ENCODE results near the gene DPP10. TPM values are rescaled to one million over a fixed set of nuclear protein-coding genes. Genes with fewer than 3 reads are reported as not detected.
"Not testable (repeated sequence)": the region's sequence is repeated elsewhere in the genome, so short reads cannot be mapped to it uniquely, and the experiment has no call there.

DPP10 gene
- total and polyA plus RNA-seq, 4 experiments from 2014 or later, result not detected

- CTCF ChIA-PET (ENCODE audit: partially characterized antibody), result no interaction called here
- POLR2A ChIA-PET (ENCODE audit: partially characterized antibody), result no interaction called here
- no peaks in the 10 kb centered on the region for H3K4me1 Mint-ChIP-seq
- H3K27me3 Mint-ChIP-seq, result no peaks in the 10 kb centered on the region
- no peaks in the 10 kb centered on the region for H3K4me1 ChIP-seq (ENCODE audit: insufficient read depth, low read length)
- no peak overlapping the region for H3K27ac ChIP-seq (ENCODE audit: low read depth, low read length)
- H3K27me3 ChIP-seq (ENCODE audit: insufficient read depth, low read length), result no peaks in the 10 kb centered on the region
- no peak for DNase-seq
- intact Hi-C loops (cut with micrococcal nuclease), result no loop called here
- H3K27ac Mint-ChIP-seq, result no peak overlapping the region
- peaks cover 2 to 28% (median 13%) of the 10 kb centered on the region in 8 donors for H3K9me3 Mint-ChIP-seq
- H3K4me3 ChIP-seq (ENCODE audit: low read length in 2 of 2), result no peak overlapping the region
- H3K36me3 ChIP-seq (ENCODE audit: insufficient read depth, low read length), result no peaks in the 10 kb centered on the region
- H3K36me3 Mint-ChIP-seq, result no peaks in the 10 kb centered on the region
- no peaks in the 10 kb centered on the region for H3K9me3 ChIP-seq (ENCODE audit: control insufficient read depth in 1 of 2, low read length in 2 of 2)
- no peak overlapping the region for H3K4me3 Mint-ChIP-seq
Observed at GRCh38 chr2:115422004-115422634, 979.7 kb downstream of the DPP10 start.

- DNase-seq, result no peak
- CTCF ChIA-PET (ENCODE audit: partially characterized antibody), result no interaction called here
- no peak overlapping the region for H3K27ac ChIP-seq (ENCODE audit: low read depth, low read length)
- no peak overlapping the region for H3K4me3 ChIP-seq (ENCODE audit: low read length in 2 of 2)
- H3K4me1 ChIP-seq (ENCODE audit: insufficient read depth, low read length), result no peaks in the 10 kb centered on the region
- no peaks in the 10 kb centered on the region for H3K9me3 ChIP-seq (ENCODE audit: control insufficient read depth in 1 of 2, low read length in 2 of 2)
- no peaks in the 10 kb centered on the region for H3K27me3 ChIP-seq (ENCODE audit: insufficient read depth, low read length)
- no peaks in the 10 kb centered on the region for H3K27me3 Mint-ChIP-seq
- no peak overlapping the region for H3K27ac Mint-ChIP-seq
- H3K36me3 ChIP-seq (ENCODE audit: insufficient read depth, low read length), result no peaks in the 10 kb centered on the region
- no peaks in the 10 kb centered on the region for H3K36me3 Mint-ChIP-seq
- intact Hi-C loops (cut with micrococcal nuclease), result no loop called here
- no peak overlapping the region for H3K4me3 Mint-ChIP-seq
- POLR2A ChIA-PET (ENCODE audit: partially characterized antibody), result no interaction called here
- peaks cover 0 to 34% (median 17%) of the 10 kb centered on the region in 8 donors for H3K9me3 Mint-ChIP-seq
- no peaks in the 10 kb centered on the region for H3K4me1 Mint-ChIP-seq
Observed at GRCh38 chr2:115427436-115427835, 985.0 kb downstream of the DPP10 start.

DNA sequence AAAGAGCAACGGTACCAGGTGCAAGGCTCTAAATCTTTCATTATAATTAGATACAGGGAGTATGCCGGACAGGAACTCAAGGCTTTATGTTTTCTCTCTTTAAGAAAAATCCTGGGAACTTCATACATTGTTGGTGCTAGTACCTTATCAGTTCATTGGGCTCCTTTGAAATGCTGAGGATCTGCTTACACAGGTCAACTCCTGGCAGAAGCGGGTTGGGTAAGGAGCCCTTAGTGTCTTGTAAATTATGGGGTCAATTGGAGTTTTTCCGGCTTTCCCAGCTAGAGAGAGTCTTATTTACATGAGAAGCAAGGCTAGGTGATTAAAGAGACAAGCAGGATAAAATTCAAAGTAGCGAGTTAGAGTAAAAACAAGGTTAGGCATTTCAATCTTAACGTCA lies 998.3 kb downstream of the DPP10 start:
- H3K27me3 ChIP-seq (ENCODE audit: insufficient read depth, low read length); H3K27ac Mint-ChIP-seq; POLR2A ChIA-PET (ENCODE audit: partially characterized antibody); H3K27me3 Mint-ChIP-seq; H3K36me3 ChIP-seq (ENCODE audit: insufficient read depth, low read length); intact Hi-C loops (cut with micrococcal nuclease); H3K27ac ChIP-seq (ENCODE audit: low read depth, low read length); CTCF ChIA-PET (ENCODE audit: partially characterized antibody); H3K4me3 Mint-ChIP-seq; H3K4me1 ChIP-seq (ENCODE audit: insufficient read depth, low read length); H3K36me3 Mint-ChIP-seq; H3K4me1 Mint-ChIP-seq; DNase-seq; H3K9me3 ChIP-seq (ENCODE audit: control insufficient read depth in 1 of 2, low read length in 2 of 2); H3K4me3 ChIP-seq (ENCODE audit: low read length in 2 of 2): not testable (repeated sequence)
- H3K9me3 Mint-ChIP-seq, result peaks cover 3 to 20% (median 11%) of the 10 kb centered on the region in 8 donors

GRCh38 chr2:115443539-115444185 lies 1001.2 kb downstream of the DPP10 start:
- Histone ChIP-seq H3K27me3 (ENCODE audit: insufficient read depth, low read length) (no peaks in the 10 kb centered on the region), H3K4me1 (ENCODE audit: insufficient read depth, low read length) (no peaks in the 10 kb centered on the region), H3K4me3 (ENCODE audit: low read length in 2 of 2) (no peak overlapping the region), H3K9me3 (ENCODE audit: control insufficient read depth in 1 of 2, low read length in 2 of 2) (peaks cover 0 to 11% of the 10 kb centered on the region in 2 donors), H3K36me3 (ENCODE audit: insufficient read depth, low read length) (no peaks in the 10 kb centered on the region), H3K27ac (ENCODE audit: low read depth, low read length) (no peak overlapping the region)
- Mint-ChIP-seq H3K4me1 (no peaks in the 10 kb centered on the region), H3K4me3 (peak overlapping the region in 1 of 8 donors; percentile 13), H3K36me3 (no peaks in the 10 kb centered on the region), H3K9me3 (peaks cover 9 to 29% (median 13%) of the 10 kb centered on the region in 8 donors), H3K27me3 (no peaks in the 10 kb centered on the region), H3K27ac (no peak overlapping the region)
- ChIA-PET CTCF (ENCODE audit: partially characterized antibody) (no interaction called here), POLR2A (ENCODE audit: partially characterized antibody) (no interaction called here)
- intact Hi-C loops (cut with micrococcal nuclease), result no loop called here
- no peak for DNase-seq

DNA sequence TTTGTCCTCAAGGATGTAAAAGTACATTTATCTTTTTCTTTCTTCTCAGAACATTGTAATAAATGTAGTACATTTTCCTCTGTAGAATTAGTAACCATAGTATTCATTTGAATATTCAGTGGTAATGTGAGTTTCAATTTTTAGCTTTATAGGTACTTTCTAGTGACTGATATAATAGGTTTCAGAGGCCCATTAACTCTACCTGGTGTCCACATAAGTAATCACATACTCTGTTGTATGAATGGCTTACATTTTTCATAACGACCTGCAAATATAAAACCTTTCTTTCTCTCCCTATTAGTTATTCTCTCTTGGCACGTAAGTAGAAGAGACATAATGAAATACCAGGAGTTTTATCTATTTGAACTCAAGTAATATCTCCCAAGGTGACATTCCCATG lies 1017.6 kb downstream of the DPP10 start:
- Histone ChIP-seq H3K9me3 (ENCODE audit: control insufficient read depth in 1 of 2, low read length in 2 of 2) (no peaks in the 10 kb centered on the region), H3K36me3 (ENCODE audit: insufficient read depth, low read length) (no peaks in the 10 kb centered on the region), H3K4me1 (ENCODE audit: insufficient read depth, low read length) (no peaks in the 10 kb centered on the region), H3K27ac (ENCODE audit: low read depth, low read length) (no peak overlapping the region), H3K4me3 (ENCODE audit: low read length in 2 of 2) (no peak overlapping the region), H3K27me3 (ENCODE audit: insufficient read depth, low read length) (no peaks in the 10 kb centered on the region)
- no peak for DNase-seq
- intact Hi-C loops (cut with micrococcal nuclease), result no loop called here
- H3K4me3 Mint-ChIP-seq, result no peak overlapping the region
- ChIA-PET POLR2A (ENCODE audit: partially characterized antibody) (no interaction called here), CTCF (ENCODE audit: partially characterized antibody) (no interaction called here)
- no peaks in the 10 kb centered on the region for H3K27me3 Mint-ChIP-seq
- H3K36me3 Mint-ChIP-seq, result no peaks in the 10 kb centered on the region
- H3K4me1 Mint-ChIP-seq, result no peaks in the 10 kb centered on the region
- H3K27ac Mint-ChIP-seq, result no peak overlapping the region
- peaks cover 0 to 4% (median under 1%) of the 10 kb centered on the region in 8 donors for H3K9me3 Mint-ChIP-seq

GRCh38 chr2:115480741-115481140 lies 1038.3 kb downstream of the DPP10 start:
- Mint-ChIP-seq H3K4me1 (no peaks in the 10 kb centered on the region), H3K27ac (no peak overlapping the region), H3K9me3 (peaks cover 0 to 16% (median 9%) of the 10 kb centered on the region in 8 donors), H3K4me3 (no peak overlapping the region), H3K27me3 (no peaks in the 10 kb centered on the region), H3K36me3 (no peaks in the 10 kb centered on the region)
- H3K4me3 ChIP-seq (ENCODE audit: low read length in 2 of 2), result no peak overlapping the region
- no peak for DNase-seq
- no peak overlapping the region for H3K27ac ChIP-seq (ENCODE audit: low read depth, low read length)
- H3K9me3 ChIP-seq (ENCODE audit: control insufficient read depth in 1 of 2, low read length in 2 of 2), result no peaks in the 10 kb centered on the region
- intact Hi-C loops (cut with micrococcal nuclease), result no loop called here
- H3K27me3 ChIP-seq (ENCODE audit: insufficient read depth, low read length), result no peaks in the 10 kb centered on the region
- POLR2A ChIA-PET (ENCODE audit: partially characterized antibody), result no interaction called here
- H3K36me3 ChIP-seq (ENCODE audit: insufficient read depth, low read length), result no peaks in the 10 kb centered on the region
- H3K4me1 ChIP-seq (ENCODE audit: insufficient read depth, low read length), result no peaks in the 10 kb centered on the region
- CTCF ChIA-PET (ENCODE audit: partially characterized antibody), result no interaction called here

GRCh38 chr2:115481842-115482241 lies 1039.4 kb downstream of the DPP10 start:
- Histone ChIP-seq H3K4me1 (ENCODE audit: insufficient read depth, low read length) (no peaks in the 10 kb centered on the region), H3K4me3 (ENCODE audit: low read length in 2 of 2) (no peak overlapping the region), H3K27me3 (ENCODE audit: insufficient read depth, low read length) (no peaks in the 10 kb centered on the region), H3K36me3 (ENCODE audit: insufficient read depth, low read length) (no peaks in the 10 kb centered on the region), H3K9me3 (ENCODE audit: control insufficient read depth in 1 of 2, low read length in 2 of 2) (no peaks in the 10 kb centered on the region), H3K27ac (ENCODE audit: low read depth, low read length) (no peak overlapping the region)
- DNase-seq, result no peak
- Mint-ChIP-seq H3K27ac (no peak overlapping the region), H3K4me1 (no peaks in the 10 kb centered on the region), H3K36me3 (no peaks in the 10 kb centered on the region), H3K4me3 (no peak overlapping the region), H3K27me3 (no peaks in the 10 kb centered on the region), H3K9me3 (peaks cover 3 to 11% (median 8%) of the 10 kb centered on the region in 8 donors)
- ChIA-PET CTCF (ENCODE audit: partially characterized antibody) (no interaction called here), POLR2A (ENCODE audit: partially characterized antibody) (no interaction called here)
- intact Hi-C loops (cut with micrococcal nuclease), result no loop called here

Data from CD4-positive, alpha-beta memory T cell (primary cell).